ENCODE data around the gene PDE1A. TPM values are rescaled to one million over a fixed set of nuclear protein-coding genes. Genes with fewer than 3 reads are reported as not detected.

The PDE1A gene
- total and polyA plus RNA-seq, 2 of the 4 experiments (the other 2 are of a cell fraction) = 0.24 to 0.90 TPM

- dilution Hi-C loops (cut with HindIII; ENCODE audit: low sequenced_read_pairs, unreplicated experiment) = no loop called here
- H3K27ac ChIP-seq (ENCODE audit: insufficient read depth, low read length) = no peak overlapping the region
- H2AK9ac ChIP-seq (replicated peaks; ENCODE audit: low read depth, low read length, poor library complexity) = no peak overlapping the region
- no peak overlapping the region for H2AFZ ChIP-seq (replicated peaks; ENCODE audit: low read length, poor library complexity)
- no peak overlapping the region for H3K9ac ChIP-seq (ENCODE audit: low read depth, low read length)
- no peak for DNase-seq
- CTCF ChIA-PET = no interaction called here
- H3K14ac ChIP-seq (replicated peaks; ENCODE audit: low read depth, low read length) = no peak overlapping the region
- H2BK15ac ChIP-seq (ENCODE audit: low read depth, low read length) = no peak overlapping the region
- H2BK5ac ChIP-seq (ENCODE audit: low read depth, low read length, poor library complexity, severe bottlenecking) = no peak overlapping the region
- intact Hi-C loops (cut with micrococcal nuclease) = no loop called here
- H4K8ac ChIP-seq (ENCODE audit: low read depth in 2 of 2, low read length in 2 of 2) = no peak overlapping the region
- no peak overlapping the region for H3K23ac ChIP-seq (ENCODE audit: low read depth, low read length)
- H4K5ac ChIP-seq (ENCODE audit: low read depth, low read length) = no peak overlapping the region
- H3K4me2 ChIP-seq (ENCODE audit: low read depth, low read length) = no peak overlapping the region
- no peaks in the 10 kb centered on the region for H3K4me1 ChIP-seq (ENCODE audit: control insufficient read depth, insufficient read depth, low read length)
- no peak overlapping the region for H4K91ac ChIP-seq (ENCODE audit: insufficient read depth, low read depth, low read length)
- H3K79me1 ChIP-seq (ENCODE audit: low read depth in 1 of 2, low read length in 2 of 2) = no peaks in the 10 kb centered on the region
- H3K36me3 ChIP-seq (ENCODE audit: control insufficient read depth, insufficient read depth, low read length) = no peaks in the 10 kb centered on the region
- POLR2A ChIA-PET (ENCODE audit: unreplicated experiment) = no interaction called here
- no peak overlapping the region for H2BK20ac ChIP-seq (ENCODE audit: low read depth, low read length)
- H3K56ac ChIP-seq (ENCODE audit: extremely low read depth, insufficient read depth, low read length) = no peak overlapping the region
- H3K9me1 ChIP-seq (ENCODE audit: insufficient read depth, low read length) = no peaks in the 10 kb centered on the region
- no peak overlapping the region for H3K4me3 ChIP-seq (ENCODE audit: insufficient read depth, low read depth, low read length)
- H4K20me1 ChIP-seq (ENCODE audit: insufficient read depth, low read length) = no peaks in the 10 kb centered on the region
- no peak for TF ChIP-seq CTCF (conservative IDR thresholded peaks at IDR 0.05; ENCODE audit: low read depth, low read length)
- TF ChIP-seq FOS (IDR thresholded peaks at IDR 0.05; ENCODE audit: low read depth, low read length) = no peak
- no peak for TF ChIP-seq RCOR1 (IDR thresholded peaks at IDR 0.05; ENCODE audit: insufficient replicate concordance, low read length)
- no peak for TF ChIP-seq CEBPB (IDR thresholded peaks at IDR 0.05; ENCODE audit: low read depth, low read length)
- no peaks in the 10 kb centered on the region for H3K27me3 ChIP-seq (ENCODE audit: control insufficient read depth, insufficient read depth, low read length)
- ATAC-seq (ENCODE audit: low read depth) = no peak
- no peaks in the 10 kb centered on the region for H3K9me3 ChIP-seq (ENCODE audit: control insufficient read depth, insufficient read depth, low read length)
- no peak overlapping the region for H3K4ac ChIP-seq (ENCODE audit: low read depth, low read length)
- BruUV-seq (replicated peaks) = no TSS peak
- H2BK120ac ChIP-seq (ENCODE audit: low read depth, low read length) = no peak overlapping the region
- H2AK5ac ChIP-seq (ENCODE audit: low read depth, low read length) = no peak overlapping the region
- in situ Hi-C loops (cut with MboI; ENCODE audit: low sequenced_read_pairs) = no loop called here
- no peak overlapping the region for H3K18ac ChIP-seq (ENCODE audit: low read depth, low read length)
Observed at GRCh38 chr2:182266909-182267308, 159.9 kb downstream of the PDE1A start.
